ENCODE data around the gene MN1. TPM values are rescaled to one million over a fixed set of nuclear protein-coding genes. Genes with fewer than 3 reads are reported as not detected.

Gene MN1
- total and polyA plus RNA-seq, 2 of the 8 experiments (the other 6 are each of a cell fraction or from before 2014, with no cell fraction given), result 3.1 to 4.9 TPM

DNA sequence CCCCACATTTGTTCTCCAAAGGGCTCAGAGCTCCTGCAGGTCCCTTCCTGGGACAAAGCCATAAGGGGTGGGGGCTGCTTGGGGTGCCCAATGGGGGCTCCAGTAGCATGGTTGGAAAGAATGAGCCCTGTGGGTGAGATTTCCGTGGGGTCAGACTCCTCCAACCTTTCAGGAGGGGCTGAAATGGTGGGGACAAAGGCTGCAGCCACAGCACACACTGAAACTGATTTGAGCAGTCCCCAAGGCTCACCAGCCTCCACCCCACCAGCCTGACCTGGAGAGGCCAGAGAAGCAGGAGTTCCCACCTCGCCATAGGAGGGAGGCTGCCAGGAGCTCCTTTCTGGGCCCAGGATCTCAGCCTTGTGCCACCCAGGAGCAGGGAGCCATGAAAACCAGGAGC, 69.2 kb downstream of the MN1 start:
- Histone ChIP-seq H3K23me2 (ENCODE audit: low read depth, low read length) (no peaks in the 10 kb centered on the region), H3K9me3 (ENCODE audit: insufficient read depth in 2 of 2, low read depth in 1 of 2, low read length in 1 of 2) (peaks cover 2 to 3% of the 10 kb centered on the region in 2 experiments; a peak in 3 of 4 replicates), H2BK15ac (ENCODE audit: low read length) (no peak overlapping the region), H2BK5ac (ENCODE audit: low read depth, low read length) (no peak overlapping the region), H3K79me2 (ENCODE audit: control insufficient read depth in 1 of 2, insufficient read depth in 2 of 2, low read length in 2 of 2) (peaks cover 0 to 77% of the 10 kb centered on the region in 2 experiments; a peak in 2 of 4 replicates), H4K91ac (replicated peaks; ENCODE audit: insufficient read length, low read length) (no peak overlapping the region), H3K23ac (ENCODE audit: insufficient read length) (no peak overlapping the region), H3K14ac (ENCODE audit: insufficient read length) (no peak overlapping the region), H3K4me1 (replicated peaks in 1 of 4; ENCODE audit: control insufficient read depth in 3 of 4, insufficient read depth in 4 of 4, low read length in 3 of 4) (peaks cover 5 to 16% (median 8%) of the 10 kb centered on the region in 4 experiments; a peak in 6 of 7 replicates), H3K27me3 (replicated peaks in 1 of 4; ENCODE audit: control insufficient read depth in 3 of 4, extremely low read depth in 1 of 4, insufficient read depth in 3 of 4, low read length in 3 of 4) (no peaks in the 10 kb centered on the region), H3K4me3 (ENCODE audit: extremely low read depth in 1 of 4, insufficient read depth in 2 of 4, low read depth in 3 of 4, low read length in 4 of 4) (no peak overlapping the region), H3K4me2 (ENCODE audit: insufficient read depth in 1 of 2, low read depth in 2 of 2, low read length in 2 of 2) (no peak overlapping the region), H3K36me3 (ENCODE audit: control insufficient read depth in 2 of 4, insufficient read depth in 4 of 4, low read length in 3 of 4) (peaks cover 0 to 12% (median 4%) of the 10 kb centered on the region in 4 experiments; a peak in 3 of 8 replicates), H3K79me1 (ENCODE audit: low read depth, low read length) (peaks cover 31% of the 10 kb centered on the region), H3K4ac (replicated peaks; ENCODE audit: insufficient read length, low read depth, low read length) (no peak overlapping the region), H3K9ac (replicated peaks in 1 of 4; ENCODE audit: extremely low read depth in 1 of 4, low read depth in 3 of 4, low read length in 3 of 4) (no peak overlapping the region), H3K27ac (ENCODE audit: low read depth, low read length) (no peak overlapping the region), H3K56ac (replicated peaks; ENCODE audit: insufficient read length, low read depth, low read length) (no peak overlapping the region), H2AK5ac (ENCODE audit: low read depth, low read length) (no peak overlapping the region), H2BK12ac (ENCODE audit: low read depth, low read length) (no peak overlapping the region), H2AFZ (ENCODE audit: low read length) (no peak overlapping the region), H4K8ac (ENCODE audit: extremely low read depth, insufficient read depth, low read length) (no peak overlapping the region), H2BK120ac (replicated peaks; ENCODE audit: low read depth, low read length) (no peak overlapping the region), H4K20me1 (replicated peaks in 1 of 2; ENCODE audit: control insufficient read depth in 1 of 2, insufficient read depth in 2 of 2, low read length in 2 of 2) (peaks cover 0 to 4% of the 10 kb centered on the region in 2 experiments), H4K5ac (ENCODE audit: insufficient read length, low read depth, low read length) (no peak overlapping the region), H2BK20ac (ENCODE audit: low read length) (no peak overlapping the region), H3K18ac (ENCODE audit: extremely low read depth, low read length) (no peak overlapping the region)
- no peak for DNase-seq (ENCODE audit: low read depth in 1 of 2, low spot score in 2 of 2)
- ChIA-PET CTCF (ENCODE audit: partially characterized antibody) (interaction anchor here (1.3 to 1.5 kb wide), 2 partner anchors 9 to 15 kb away, joined by 3 to 8 read pairs; no protein-coding TSS in a partner anchor), POLR2A (ENCODE audit: partially characterized antibody) (interaction anchor here (0.9 to 1.6 kb wide), 3 partner anchors 11 to 46 kb away, joined by 4 to 5 read pairs (median 4); no protein-coding TSS in a partner anchor)
- FAIRE-seq, result no peak
- WGBS, 2 experiments (ENCODE audit: extremely low coverage in 1 of 2, insufficient coverage in 1 of 2, insufficient read length in 1 of 2, insufficient replicate concordance in 2 of 2, low coverage in 1 of 2, low lambda C conversion rate in 2 of 2, missing lambda C conversion rate in 1 of 2), result 72% methylated on average over 2 of the region's 2 CpGs; no CpG with 5 or more reads in 1 of the 2 experiments
- no peak for TF ChIP-seq RBBP5 (IDR thresholded peaks at IDR 0.05; ENCODE audit: borderline replicate concordance, low read depth, low read length)
- no peak for TF ChIP-seq GABPA (IDR thresholded peaks at IDR 0.05; ENCODE audit: borderline replicate concordance, insufficient read depth, low read length)
- TF ChIP-seq KDM5A (IDR thresholded peaks at IDR 0.05; ENCODE audit: low read length), result no peak
- no peak for TF ChIP-seq CTBP2 (IDR thresholded peaks at IDR 0.05; ENCODE audit: borderline replicate concordance, insufficient read depth, insufficient read length, low read length)
- TF ChIP-seq JUN (IDR thresholded peaks at IDR 0.05; ENCODE audit: low read depth, low read length), result no peak
- TF ChIP-seq ATF2 (IDR thresholded peaks at IDR 0.05; ENCODE audit: low read length), result no peak
- no peak for TF ChIP-seq ASH2L (IDR thresholded peaks at IDR 0.05; ENCODE audit: low read length)
- no peak for TF ChIP-seq YY1 (IDR thresholded peaks at IDR 0.05; ENCODE audit: low read depth, low read length)
- no peak for TF ChIP-seq JUND (IDR thresholded peaks at IDR 0.05; ENCODE audit: low read length)
- no peak for TF ChIP-seq BRCA1 (IDR thresholded peaks at IDR 0.05; ENCODE audit: low read depth, low read length)
- TF ChIP-seq CHD1 (IDR thresholded peaks at IDR 0.05; ENCODE audit: low read depth, low read length), result no peak
- TF ChIP-seq TAF7 (optimal IDR thresholded peaks at IDR 0.05; ENCODE audit: borderline replicate concordance, low read depth, low read length), result no peak
